IPS-11a (cell line): ENCODE measurements around the gene FSTL4.

Experiments used
- H3K4me3 ChIP-seq: one replicate; pipeline ENCODE4 v1.5.1; 2013; ENCODE audit warnings: low read depth, low read length, control low read depth

FSTL4 gene

GRCh38 chr5:133332439-133333024, 279.8 kb downstream of the FSTL4 start:
- no peak overlapping the region for H3K4me3 ChIP-seq

- H3K4me3 ChIP-seq, result no peak overlapping the region
Observed at GRCh38 chr5:133331941-133332340, 280.4 kb downstream of the FSTL4 start.

GRCh38 chr5:133330956-133331355, 281.4 kb downstream of the FSTL4 start:
- H3K4me3 ChIP-seq, result no peak overlapping the region

- no peak overlapping the region for H3K4me3 ChIP-seq
Observed at GRCh38 chr5:133328800-133329199, 283.5 kb downstream of the FSTL4 start.

DNA sequence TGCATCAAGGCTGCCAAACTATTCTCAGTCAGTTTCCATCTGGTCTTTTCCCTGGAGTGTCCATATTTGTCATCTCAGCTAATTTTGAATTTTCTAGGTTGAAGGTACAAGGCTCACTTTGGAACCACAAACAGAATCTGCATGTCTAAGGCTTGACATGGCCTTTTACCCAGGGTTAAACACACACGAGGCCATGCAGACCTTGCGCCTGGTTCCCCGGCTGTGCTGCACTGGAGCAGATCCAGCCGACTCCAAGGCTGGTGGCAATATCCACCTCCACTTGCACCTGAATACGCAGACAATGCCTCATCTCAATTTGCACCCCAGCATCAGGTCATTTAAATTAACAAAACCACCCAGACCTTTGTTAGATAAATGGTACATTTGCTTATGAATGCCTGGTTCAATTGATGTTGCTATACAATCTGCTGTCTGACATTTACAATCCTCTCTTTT, 284.4 kb downstream of the FSTL4 start:
- H3K4me3 ChIP-seq, result no peak overlapping the region

GRCh38 chr5:133326361-133326760, 286.0 kb downstream of the FSTL4 start:
- H3K4me3 ChIP-seq, result no peak overlapping the region

GRCh38 chr5:133325864-133326263, 286.5 kb downstream of the FSTL4 start:
- no peak overlapping the region for H3K4me3 ChIP-seq

DNA sequence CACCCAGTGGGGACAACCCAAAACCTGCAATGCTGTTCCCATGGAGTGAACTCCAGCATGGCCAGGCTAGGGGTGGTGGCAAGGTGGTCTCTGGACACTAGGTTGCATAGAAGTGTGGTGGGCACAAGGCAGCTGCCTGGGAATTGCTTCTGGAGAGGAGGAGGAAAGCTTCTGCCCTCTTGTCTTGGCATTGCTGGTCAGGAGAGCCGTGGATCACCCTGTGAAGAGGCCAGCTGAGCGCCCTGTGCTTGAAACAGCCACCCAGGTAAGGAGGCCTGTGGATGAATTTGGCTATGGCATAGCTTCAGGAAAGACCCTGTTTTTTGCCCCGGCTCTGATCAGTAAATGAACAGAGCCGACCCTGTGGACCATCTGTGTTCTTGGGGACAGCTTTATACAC, 287.4 kb downstream of the FSTL4 start:
- no peak overlapping the region for H3K4me3 ChIP-seq

DNA sequence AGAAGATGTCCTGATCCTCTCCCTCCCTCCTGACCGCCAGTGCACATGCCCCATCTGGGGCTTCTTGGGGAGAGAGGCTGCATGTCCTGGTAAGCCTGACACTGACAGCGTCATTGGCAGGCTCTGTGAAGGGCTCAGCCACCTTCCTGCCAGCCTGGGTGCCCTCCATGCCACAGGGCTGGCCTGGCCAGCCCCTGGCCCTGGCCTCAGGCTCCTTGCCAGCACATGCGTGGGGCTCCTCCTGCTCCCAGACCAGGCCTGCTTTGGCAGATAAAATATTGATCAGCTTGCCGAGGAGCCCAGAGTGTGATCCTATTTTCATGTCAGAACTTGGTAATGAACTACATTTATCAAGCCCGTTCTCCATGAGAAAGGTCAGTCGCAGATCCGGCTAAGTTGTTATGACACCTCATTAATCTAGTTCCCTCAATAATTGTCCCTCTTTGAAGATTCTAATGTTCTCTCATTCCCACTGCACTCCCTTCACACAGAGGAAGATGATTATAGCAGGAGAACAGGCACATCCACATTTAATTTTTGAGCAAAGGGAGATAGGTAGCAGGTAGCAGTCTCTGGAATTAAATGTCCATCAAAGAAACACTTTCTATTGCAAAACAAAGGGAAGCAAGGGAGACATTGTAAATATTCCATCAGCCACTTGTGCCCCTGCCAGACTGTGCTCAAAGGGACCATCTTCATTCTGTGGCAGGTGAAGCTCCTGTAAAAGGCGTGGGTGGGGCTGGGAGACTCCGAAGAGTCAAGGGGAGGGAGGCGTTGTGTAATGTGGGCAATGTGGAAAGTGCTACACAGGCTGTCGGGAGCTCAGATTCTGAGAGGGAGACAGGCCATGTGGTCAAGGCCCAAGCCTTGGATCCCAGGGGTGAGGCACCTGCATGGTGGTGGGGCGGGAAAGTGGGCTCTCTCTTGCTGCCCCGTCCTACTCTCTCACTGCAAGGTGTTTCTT, 288.6 kb downstream of the FSTL4 start:
- no peak overlapping the region for H3K4me3 ChIP-seq

GRCh38 chr5:133322743-133323142, 289.6 kb downstream of the FSTL4 start:
- H3K4me3 ChIP-seq, result no peak overlapping the region

GRCh38 chr5:133321833-133322420, 290.4 kb downstream of the FSTL4 start:
- H3K4me3 ChIP-seq, result no peak overlapping the region

- no peak overlapping the region for H3K4me3 ChIP-seq
Observed at GRCh38 chr5:133321286-133321832, 291.0 kb downstream of the FSTL4 start.

DNA sequence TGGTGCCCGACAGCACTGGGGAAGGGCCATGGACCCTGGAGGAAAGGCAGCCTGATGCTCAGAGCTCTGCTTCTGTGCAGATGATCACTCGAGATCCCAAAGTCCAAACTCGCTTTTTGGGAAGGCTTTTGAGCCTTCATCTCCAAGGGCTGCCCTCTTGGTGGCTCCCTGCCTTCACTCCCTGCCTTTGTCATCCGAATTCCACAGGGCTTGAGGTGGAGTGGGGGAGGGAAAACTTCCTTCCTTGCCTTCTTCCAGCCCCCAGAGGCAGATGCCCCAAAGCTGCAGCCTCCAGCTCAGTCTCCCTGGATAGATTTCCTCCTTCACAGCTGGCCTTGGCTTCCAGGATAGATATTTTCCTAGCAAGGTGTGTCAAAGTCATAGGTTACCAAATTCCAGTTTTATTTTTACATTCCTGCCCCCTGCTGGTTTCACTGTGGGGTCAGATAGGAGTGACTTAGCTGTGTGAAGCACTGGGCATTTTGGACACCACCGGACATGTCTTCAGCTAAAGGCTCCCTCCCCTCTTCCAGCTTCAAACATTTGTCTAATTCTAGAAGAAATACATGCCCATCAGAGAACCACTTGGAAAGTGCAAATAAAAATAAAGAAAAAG, 292.3 kb downstream of the FSTL4 start:
- H3K4me3 ChIP-seq, result no peak overlapping the region

DNA sequence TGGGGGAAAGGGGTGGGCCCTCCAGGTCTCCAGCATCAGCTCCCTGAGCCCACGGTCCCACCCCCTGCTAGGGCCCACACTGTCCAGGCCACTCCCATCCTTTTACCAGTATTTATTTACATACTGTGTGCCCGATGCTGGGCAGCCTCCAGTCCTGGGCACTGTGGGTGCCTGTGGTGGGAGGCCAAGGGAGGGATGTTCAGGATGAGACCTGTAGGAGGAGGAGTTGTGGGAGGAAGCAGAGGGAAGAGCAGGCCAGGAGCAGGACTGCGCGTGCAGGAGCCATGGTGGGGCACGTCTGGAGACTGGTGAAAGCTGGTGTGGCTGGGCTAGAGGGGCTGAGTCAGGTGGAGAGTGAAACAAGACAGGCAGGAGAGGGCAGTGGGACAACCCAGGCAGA, 293.1 kb downstream of the FSTL4 start:
- H3K4me3 ChIP-seq, result no peak overlapping the region

DNA sequence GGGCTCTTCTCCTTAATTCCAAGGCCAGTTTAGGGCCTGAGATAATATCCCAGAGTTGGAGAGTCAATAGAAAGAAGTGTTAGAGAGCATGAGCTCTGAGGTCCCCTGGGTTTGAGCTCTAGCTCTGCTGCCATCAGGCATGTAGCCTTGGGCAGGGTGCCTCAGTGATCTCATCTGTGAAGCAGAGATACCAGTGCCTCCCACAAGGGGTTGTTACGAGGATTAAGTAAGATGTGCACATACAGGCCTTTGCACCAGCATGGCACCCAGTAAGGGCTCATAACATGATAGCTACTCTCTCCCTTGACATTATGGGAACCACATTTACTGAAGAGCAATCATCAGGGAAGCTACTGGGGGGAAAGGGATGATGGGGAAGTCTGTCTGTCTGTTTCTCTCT, 294.8 kb downstream of the FSTL4 start:
- no peak overlapping the region for H3K4me3 ChIP-seq

DNA sequence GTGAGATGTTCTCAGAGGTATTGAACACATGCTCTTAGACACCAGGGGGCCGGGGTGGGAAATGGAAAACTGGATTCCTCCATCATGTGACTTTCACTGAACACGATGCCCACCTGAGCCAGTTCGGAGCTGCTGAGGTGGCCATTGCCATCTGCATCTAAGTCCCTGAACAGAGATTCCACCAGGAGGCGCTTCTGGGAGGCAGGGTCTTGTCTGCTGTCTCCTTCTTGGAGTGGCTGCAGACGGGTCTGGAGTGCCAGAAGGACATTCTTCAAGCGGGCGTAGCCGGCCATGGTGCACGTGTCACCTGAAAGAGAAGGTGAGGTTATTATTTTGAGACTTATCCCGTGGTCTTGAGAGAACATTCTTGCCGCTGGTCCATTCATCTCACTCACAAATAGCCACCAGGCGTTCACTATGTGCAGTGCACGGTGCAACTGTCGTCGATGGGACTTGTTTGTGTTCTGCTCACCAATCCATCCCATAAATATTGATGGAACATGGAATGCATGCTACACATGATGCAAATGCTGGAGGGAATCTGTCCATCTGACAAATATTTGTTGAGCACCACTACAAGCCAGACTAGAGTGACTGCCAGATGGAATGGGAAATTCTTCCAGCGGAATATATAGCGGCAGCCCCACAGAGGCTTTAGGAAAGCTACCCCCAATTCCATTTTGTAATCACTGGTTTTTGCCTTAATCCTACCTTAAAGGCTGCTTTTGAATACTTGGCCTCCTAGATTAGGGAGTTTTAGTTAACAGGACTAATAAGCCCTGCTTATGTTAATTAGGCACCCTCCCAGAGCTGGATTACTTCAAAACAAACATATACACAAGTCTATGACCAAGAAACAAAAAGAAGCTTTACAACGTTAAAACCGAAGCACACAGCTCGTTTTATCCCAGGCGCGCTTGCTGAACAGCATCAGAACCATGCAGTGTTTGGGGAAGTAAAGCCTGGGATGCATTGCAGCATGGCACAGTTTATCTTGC, 295.7 kb downstream of the FSTL4 start:
- H3K4me3 ChIP-seq, result no peak overlapping the region

DNA sequence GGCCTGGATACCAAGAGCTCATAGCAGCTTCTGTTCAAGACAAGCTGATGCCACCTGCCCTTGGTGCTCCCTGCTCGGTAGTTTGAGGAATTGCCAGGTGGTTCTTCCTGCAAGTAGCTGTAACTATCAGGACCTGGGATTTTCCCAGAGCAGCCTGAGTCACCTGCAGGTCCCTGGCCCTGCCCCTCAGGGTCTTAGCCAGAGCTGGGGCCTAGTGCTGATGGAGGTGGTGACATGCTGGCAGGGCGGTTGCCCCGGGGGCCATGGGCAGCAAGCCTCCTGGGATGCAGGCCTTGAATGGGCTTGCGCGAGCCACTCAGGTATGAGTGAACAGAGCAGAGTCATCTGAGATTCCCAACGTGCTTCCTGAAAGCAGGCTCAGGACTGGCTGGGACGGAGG, 298.3 kb downstream of the FSTL4 start:
- no peak overlapping the region for H3K4me3 ChIP-seq

DNA sequence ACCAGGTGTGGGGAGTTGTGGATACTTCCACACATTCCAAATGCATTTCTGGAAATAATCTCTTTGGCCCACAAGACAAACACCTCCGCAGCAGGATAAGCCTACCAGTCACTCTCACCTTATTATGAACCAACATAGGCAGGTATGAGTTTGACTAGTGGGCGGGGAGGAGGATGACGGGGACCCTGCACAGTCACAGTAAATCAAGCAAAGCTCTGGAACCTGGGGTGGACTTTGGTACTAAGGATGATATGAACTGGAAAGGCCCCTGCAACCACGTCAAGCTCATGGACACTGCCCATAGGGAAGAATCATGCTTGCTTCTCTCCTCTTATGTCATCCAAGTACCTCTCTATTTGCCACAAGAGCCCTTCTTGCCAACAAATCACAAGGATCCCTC, 301.2 kb downstream of the FSTL4 start:
- H3K4me3 ChIP-seq, result no peak overlapping the region

GRCh38 chr5:133309984-133310621, 302.2 kb downstream of the FSTL4 start:
- H3K4me3 ChIP-seq, result no peak overlapping the region
